Right lobe of liver (tissue), 6 donors: ENCODE results near the gene FCRLB. TPM values are rescaled to one million over a fixed set of nuclear protein-coding genes. Genes with fewer than 3 reads are reported as not detected.

Source experiments
- ATAC-seq, 4 donors: fragments of 200-7000 bp; cut with Tn5 transposase; one replicate each; pipeline ENCODE4 v1.9.1; 2020; ENCODE audit warnings: mild to moderate bottlenecking in 4 of 4, moderate library complexity in 4 of 4
- DNase-seq, 3 donors: peaks; one replicate each; pipeline ENCODE4 v3.0.0-alpha.2; 2020
- H3K27ac ChIP-seq, 3 donors: fragments of 200-600 bp; one replicate each; pipeline ENCODE4 v1.8.0; 2022
- H3K27me3 ChIP-seq, 2 donors: fragments of 200-600 bp; one replicate each; pipeline ENCODE4 v1.8.0; 2022
- H3K36me3 ChIP-seq, 4 donors: fragments of 200-600 bp; sonication (generic) in 1 of 4; one replicate each; pipeline versions ENCODE4 v1.5.1 to v1.8.0; 2017 to 2022; ENCODE audit warnings: control low read depth in 1 of 4
- H3K4me1 ChIP-seq, 4 donors: fragments of 200-600 bp; sonication (generic) in 1 of 4; one replicate each; pipeline versions ENCODE4 v1.5.1 to v1.8.0; 2017 to 2022; ENCODE audit warnings: control low read depth in 1 of 4
- H3K4me3 ChIP-seq, 3 donors: fragments of 200-600 bp; one replicate each; pipeline ENCODE4 v1.8.0; 2022
- H3K9me3 ChIP-seq, 4 donors: fragments of 200-600 bp; sonication (generic) in 1 of 4; one replicate each; pipeline versions ENCODE4 v1.5.1 to v1.8.0; 2017 to 2022; ENCODE audit warnings: control low read depth in 1 of 4
- POLR2A ChIP-seq: fragments of 450-650 bp; IDR thresholded peaks from one replicate; pipeline ENCODE4 v1.6.1; 2017; ENCODE audit warnings: antibody characterized with exemption, mild to moderate bottlenecking
- WGBS: methylation state at CpG from one replicate; pipeline ENCODE4 v1.1.6; 2018; ENCODE audit warnings: low coverage, low lambda C conversion rate; ENCODE audit not compliant: insufficient coverage; ENCODE audit errors: missing lambda C conversion rate; 5-methylcytosine and 5-hydroxymethylcytosine counted together
- intact Hi-C, 2 donors: fragments of 100-400 bp; cut with DNase I; formaldehyde crosslinking; loops; one replicate each; pipeline versions ENCODE4 v1.11.2 to v1.14.1; 2022
- total RNA-seq, 6 experiments: library from RNA; depleted of rRNA in 2 of 6; stranded (reverse); fragments of >200 nt in 2 of 6; fragmentation: NEBNext Ultra II Directional in 3 of 6; extraction: Animal tissue kit (Norgen Biotek cat#: 25700) in 3 of 6; gene quantifications; one replicate each; pipeline versions ENCODE4 v1.1.0 to v1.2.4, GENCODE V29; 2016 to 2023
- TF ChIP-seq, protein P1 (sequence below), 4 donors: fragments of 200-600 bp in 3 of 4; fragments of 450-650 bp in 1 of 4; IDR thresholded peaks; one replicate each; pipeline versions ENCODE4 v1.5.1 to v1.8.0; 2016 to 2022; ENCODE audit warnings: antibody characterized with exemption in 4 of 4, mild to moderate bottlenecking in 2 of 4
- donor health status: DM: no; HTN: yes; CAD: no.
- donor health status: DM: no; HTN: no; CAD: no.
- donor health status: DM: no; HTN: no; CAD: no.
- donor health status: DM: no; HTN: yes; CAD: no.
- donor health status: DM: no; HTN: yes; CAD: no.

The FCRLB gene
- total RNA-seq, 6 experiments from 2014 or later = 0.14 to 0.99 (median 0.37) TPM

DNA sequence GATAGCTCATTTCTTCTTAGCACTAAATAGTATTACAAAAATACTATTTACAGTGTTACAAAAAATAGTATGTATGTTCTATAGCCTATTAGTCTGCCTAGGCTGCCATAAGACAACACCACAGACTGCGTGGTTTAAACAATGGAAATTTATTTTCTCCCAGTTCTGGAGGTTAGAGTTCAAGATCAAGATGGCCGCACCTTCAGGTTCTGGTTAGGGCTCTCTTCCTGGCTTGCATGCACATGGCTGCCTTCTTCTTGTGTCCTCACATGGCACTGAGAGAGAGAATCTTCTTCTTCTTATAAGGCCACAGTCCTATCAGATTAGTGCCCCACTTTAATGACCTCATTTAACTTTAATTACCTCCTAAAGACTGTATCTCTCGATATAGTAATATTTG is 48.9 kb downstream of the FCRLB start:
- intact Hi-C loops = no loop called here
- no peak for TF ChIP-seq POLR2A
- TF ChIP-seq, protein P1, sequence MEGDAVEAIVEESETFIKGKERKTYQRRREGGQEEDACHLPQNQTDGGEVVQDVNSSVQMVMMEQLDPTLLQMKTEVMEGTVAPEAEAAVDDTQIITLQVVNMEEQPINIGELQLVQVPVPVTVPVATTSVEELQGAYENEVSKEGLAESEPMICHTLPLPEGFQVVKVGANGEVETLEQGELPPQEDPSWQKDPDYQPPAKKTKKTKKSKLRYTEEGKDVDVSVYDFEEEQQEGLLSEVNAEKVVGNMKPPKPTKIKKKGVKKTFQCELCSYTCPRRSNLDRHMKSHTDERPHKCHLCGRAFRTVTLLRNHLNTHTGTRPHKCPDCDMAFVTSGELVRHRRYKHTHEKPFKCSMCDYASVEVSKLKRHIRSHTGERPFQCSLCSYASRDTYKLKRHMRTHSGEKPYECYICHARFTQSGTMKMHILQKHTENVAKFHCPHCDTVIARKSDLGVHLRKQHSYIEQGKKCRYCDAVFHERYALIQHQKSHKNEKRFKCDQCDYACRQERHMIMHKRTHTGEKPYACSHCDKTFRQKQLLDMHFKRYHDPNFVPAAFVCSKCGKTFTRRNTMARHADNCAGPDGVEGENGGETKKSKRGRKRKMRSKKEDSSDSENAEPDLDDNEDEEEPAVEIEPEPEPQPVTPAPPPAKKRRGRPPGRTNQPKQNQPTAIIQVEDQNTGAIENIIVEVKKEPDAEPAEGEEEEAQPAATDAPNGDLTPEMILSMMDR (IDR thresholded peaks at IDR 0.05) = no peak
- H3K9me3 ChIP-seq = no peaks in the 10 kb centered on the region
- WGBS = 95% methylated on average over 2 of the region's 3 CpGs
- H3K27me3 ChIP-seq = no peaks in the 10 kb centered on the region
- no peaks in the 10 kb centered on the region for H3K36me3 ChIP-seq
- ATAC-seq (no peak), DNase-seq (no peak)
- H3K4me1 ChIP-seq = peaks cover 0 to 30% (median 14%) of the 10 kb centered on the region in 4 donors
- no peak overlapping the region for H3K4me3 ChIP-seq
- H3K27ac ChIP-seq = no peak overlapping the region

DNA sequence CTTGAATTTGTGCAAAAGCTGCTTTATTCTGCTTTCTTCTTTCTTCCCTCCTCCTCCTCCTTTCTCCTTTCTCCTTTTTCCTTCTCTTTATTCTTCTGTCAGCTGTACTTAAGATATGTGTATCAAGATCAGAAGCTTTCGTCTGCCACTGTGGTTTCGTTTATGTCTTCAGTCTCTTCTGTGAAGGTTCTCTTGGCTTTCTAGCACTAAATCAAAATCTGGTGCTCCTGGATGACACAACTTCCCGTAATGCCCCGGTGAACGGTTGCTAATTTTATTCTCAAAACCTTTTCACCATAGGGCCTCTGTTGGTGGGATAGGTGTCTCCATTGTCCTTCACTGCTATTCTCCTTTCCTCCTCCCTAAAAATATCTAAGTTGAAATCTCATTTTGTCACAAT is 49.8 kb downstream of the FCRLB start:
- ATAC-seq (no peak), DNase-seq (no peak)
- Histone ChIP-seq H3K4me3 (no peak overlapping the region), H3K27me3 (no peaks in the 10 kb centered on the region), H3K27ac (no peak overlapping the region), H3K4me1 (peaks cover 0 to 30% (median 14%) of the 10 kb centered on the region in 4 donors), H3K36me3 (no peaks in the 10 kb centered on the region), H3K9me3 (no peaks in the 10 kb centered on the region)
- no peak for TF ChIP-seq POLR2A
- TF ChIP-seq, protein P1 (IDR thresholded peaks at IDR 0.05) = no peak
- intact Hi-C loops = no loop called here
- 48% methylated on average over 5 of the region's 5 CpGs for WGBS

DNA sequence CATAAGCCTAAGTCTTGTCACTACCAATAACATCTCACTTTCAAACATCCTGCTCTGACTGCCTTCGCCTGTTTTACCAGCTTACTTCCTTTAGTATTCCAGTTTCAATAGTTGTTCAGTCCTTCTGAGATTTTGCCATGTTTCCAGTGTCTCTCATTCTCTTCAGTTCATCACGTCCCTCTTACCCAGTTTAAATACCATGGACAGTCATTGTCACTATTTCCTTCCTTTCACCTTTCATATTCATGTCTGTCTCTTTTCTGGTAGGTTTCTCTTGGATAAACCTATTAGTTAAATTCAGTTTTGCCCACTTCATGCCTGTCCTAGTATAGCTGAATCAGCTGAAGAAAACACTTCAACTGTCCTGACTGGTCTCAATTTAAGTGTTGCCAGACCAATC is 50.6 kb downstream of the FCRLB start:
- no peak for DNase-seq

DNA sequence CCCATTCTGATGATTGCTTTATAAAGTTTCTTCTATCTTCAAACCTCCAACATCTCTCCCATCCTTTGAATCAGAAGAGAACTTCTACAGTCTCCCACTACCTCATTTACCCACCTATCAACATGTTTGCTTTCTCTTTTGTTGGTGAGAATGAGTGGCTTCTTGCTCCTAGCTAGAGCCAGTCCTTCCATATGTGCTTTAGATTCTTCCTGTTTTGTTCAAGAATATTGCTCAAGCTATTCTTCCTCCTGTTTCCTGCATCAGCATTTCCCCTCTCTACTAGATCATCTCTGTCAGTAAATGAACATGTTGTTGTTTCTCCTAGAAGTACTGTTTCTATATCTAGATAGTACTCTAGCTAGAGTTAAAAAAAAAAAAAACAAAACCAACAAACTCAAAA is 51.1 kb downstream of the FCRLB start:
- H3K27ac ChIP-seq = peak overlapping the region in 1 of 3 donors; percentile 17
- H3K4me1 ChIP-seq = peaks cover 0 to 24% (median 11%) of the 10 kb centered on the region in 4 donors
- DNase-seq = no peak
- no peaks in the 10 kb centered on the region for H3K27me3 ChIP-seq
- TF ChIP-seq POLR2A = peak; percentile 12
- TF ChIP-seq, protein P1 (IDR thresholded peaks at IDR 0.05) = no peak
- ATAC-seq = peak; percentile 50 to 78 (median 72)
- H3K4me3 ChIP-seq = no peak overlapping the region
- H3K36me3 ChIP-seq = no peaks in the 10 kb centered on the region
- intact Hi-C loops = no loop called here
- H3K9me3 ChIP-seq = no peaks in the 10 kb centered on the region

More for the DNA sequence above, 50.6 kb downstream of the FCRLB start:
- Histone ChIP-seq H3K27ac (peak overlapping the region in 1 of 3 donors; percentile 17), H3K4me1 (peaks cover 0 to 28% (median 13%) of the 10 kb centered on the region in 4 donors), H3K4me3 (no peak overlapping the region), H3K36me3 (no peaks in the 10 kb centered on the region), H3K27me3 (no peaks in the 10 kb centered on the region), H3K9me3 (no peaks in the 10 kb centered on the region)
- WGBS = 74% methylated on average over 2 of the region's 2 CpGs
- TF ChIP-seq, protein P1 (IDR thresholded peaks at IDR 0.05) = no peak
- TF ChIP-seq POLR2A = no peak
- intact Hi-C loops = no loop called here
- peak; percentile 12 to 23 (median 17) for ATAC-seq

DNA sequence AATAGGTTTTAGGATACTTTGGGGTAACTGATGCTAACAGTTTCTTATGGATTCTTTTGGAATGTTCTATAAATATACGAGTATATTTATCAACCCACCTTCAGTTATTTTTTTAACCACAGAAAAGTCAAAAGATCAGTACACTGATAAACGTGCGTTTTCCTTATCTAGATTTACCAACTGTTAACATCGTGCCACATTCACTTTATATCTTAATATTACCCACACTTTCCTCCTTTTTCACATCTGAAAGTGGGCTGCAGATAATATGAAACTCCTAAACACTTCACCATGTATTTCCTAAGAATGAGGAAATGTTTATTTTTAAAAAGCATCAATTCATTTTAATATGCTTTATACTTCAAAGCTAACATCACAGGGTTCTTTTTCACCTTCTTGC is 52.4 kb downstream of the FCRLB start:
- Histone ChIP-seq H3K27me3 (no peaks in the 10 kb centered on the region), H3K36me3 (peaks cover 0 to 3% (median 0%) of the 10 kb centered on the region in 4 donors), H3K4me1 (peaks cover 0 to 17% (median 4%) of the 10 kb centered on the region in 4 donors), H3K9me3 (no peaks in the 10 kb centered on the region), H3K4me3 (no peak overlapping the region), H3K27ac (no peak overlapping the region)
- TF ChIP-seq, protein P1 (IDR thresholded peaks at IDR 0.05) = no peak
- no peak for TF ChIP-seq POLR2A
- 44% methylated on average over 4 of the region's 4 CpGs for WGBS
- ATAC-seq (no peak), DNase-seq (no peak)
- intact Hi-C loops = no loop called here
